ENCODE measurements around the gene HACD4.
"Not testable (repeated sequence)": the region's sequence is repeated elsewhere in the genome, so short reads cannot be mapped to it uniquely, and the experiment has no call there.

The HACD4 gene

DNA sequence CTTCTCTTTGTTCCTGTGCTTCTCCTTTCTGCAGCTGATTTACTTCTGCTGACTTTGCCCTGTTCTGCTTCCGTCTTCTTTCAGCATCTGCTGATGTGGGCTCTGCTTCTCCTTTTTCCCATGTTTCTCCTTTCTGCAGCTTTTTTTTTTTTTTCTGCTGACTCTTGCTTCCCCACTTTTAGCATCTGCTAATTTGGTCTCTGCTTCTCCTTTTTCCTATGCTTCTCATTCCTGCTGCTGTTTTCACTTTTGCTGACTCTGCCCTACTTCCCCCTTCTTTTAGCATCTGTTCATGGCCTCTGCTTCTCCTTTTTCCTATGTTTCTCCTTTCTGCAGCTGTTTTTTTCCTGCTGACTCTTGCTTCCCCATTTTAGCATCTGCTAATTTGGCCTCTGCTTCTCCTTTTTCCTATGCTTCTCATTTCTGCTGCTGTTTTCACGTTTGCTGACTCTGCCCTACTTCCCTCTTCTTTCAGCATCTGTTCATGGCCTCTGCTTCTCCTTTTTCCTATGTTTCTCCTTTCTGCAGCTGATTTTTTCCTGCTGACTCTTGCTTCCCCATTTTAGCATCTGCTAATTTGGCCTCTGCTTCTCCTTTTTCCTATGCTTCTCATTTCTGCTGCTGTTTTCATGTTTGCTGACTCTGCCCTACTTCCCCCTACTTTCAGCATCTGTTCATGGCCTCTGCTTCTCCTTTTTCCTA lies 58.0 kb downstream of the HACD4 start:
- DNase-seq (ENCODE audit: low read depth), result not testable (repeated sequence)

DNA sequence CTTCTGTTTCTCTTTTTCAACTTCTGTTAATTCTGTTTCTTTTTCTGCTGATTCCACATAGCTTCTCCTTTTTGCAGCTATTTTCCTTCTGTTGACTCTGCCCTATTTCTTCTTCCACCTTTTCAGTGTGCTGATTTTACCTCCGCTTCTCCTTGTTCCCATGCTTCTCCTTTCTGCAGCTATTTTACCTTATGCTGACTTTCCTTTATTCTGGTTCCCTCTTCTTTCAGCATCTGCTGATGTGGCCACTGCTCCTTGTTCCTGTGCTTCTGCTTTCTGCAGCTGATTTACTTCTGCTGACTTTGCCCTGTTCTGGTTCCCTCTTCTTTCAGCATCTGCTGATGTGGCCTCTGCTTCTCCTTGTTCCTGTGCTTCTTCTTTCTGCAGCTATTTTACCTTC lies 58.8 kb downstream of the HACD4 start:
- DNase-seq (ENCODE audit: low read depth), result no peak

DNA sequence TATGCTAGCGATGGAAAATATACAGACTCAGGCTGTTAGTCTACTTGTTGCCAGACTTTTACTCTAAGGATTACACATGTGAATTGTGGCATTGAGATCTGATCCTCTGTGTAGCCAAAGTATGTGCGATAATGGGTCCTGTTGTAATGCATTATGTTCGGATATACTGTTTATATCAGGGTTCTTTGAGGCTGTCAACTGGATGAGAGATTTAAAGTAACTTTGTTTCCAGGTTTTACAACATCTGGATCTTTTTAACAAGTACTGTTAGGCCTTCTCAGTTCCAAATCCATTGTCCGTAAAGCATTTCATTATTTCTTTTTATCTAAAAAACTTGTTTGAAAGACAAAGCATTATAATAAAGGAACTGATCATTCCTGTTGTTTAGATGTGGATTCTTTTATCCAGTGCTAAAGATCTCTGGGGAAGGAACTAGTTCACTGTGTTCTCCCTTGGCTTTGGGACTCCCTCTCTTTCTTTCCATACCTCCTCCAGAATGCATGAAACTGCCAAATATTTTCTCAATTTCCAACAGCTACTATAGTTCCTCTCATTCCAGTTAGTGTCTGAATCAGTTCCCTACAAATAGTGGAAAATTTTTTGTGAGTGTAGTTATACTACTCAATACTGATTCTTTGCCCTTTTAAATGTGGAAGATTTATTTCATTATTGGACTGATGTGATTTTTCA lies 68.8 kb downstream of the HACD4 start:
- no peak for DNase-seq (ENCODE audit: low read depth)

DNA sequence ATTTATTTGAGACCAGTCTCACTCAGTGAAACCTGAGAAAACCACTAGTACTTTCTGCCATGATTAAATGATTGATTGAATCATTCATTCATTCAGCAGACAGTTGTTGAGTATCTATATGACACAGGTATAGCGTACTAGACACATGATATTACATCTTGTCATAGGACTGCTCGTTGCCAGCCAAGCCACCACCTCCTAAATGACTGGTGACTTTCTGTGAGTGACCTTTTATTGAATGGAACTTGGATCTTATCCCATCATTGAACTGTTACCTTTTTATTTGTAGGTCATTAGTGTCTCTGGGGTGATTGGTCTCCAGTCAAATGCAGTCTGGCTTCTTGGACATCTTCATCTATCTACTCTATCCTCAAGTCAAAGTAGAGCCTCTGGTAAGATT lies 80.7 kb downstream of the HACD4 start:
- no peak for DNase-seq (ENCODE audit: low read depth)

Data from stromal cell of bone marrow (primary cell).